Naive thymus-derived CD4-positive, alpha-beta T cell (primary cell): Measurements from ENCODE around the gene RAD51B. TPM values are rescaled to one million over a fixed set of nuclear protein-coding genes. Genes with fewer than 3 reads are reported as not detected.

ENCODE experiments used
- ATAC-seq: fragments of 150-1000 bp; cut with Tn5 transposase; 2 replicates; pipeline ENCODE4 v1.10.0; 2021; ENCODE audit warnings: mild to moderate bottlenecking, moderate library complexity
- CTCF ChIA-PET: fragments of 350-600 bp; sonication (Branson Sonifier 250); formaldehyde crosslinking; loops from one replicate; lab custom pipeline; 2021; ENCODE audit warnings: antibody characterized with exemption; lab: Charles Lee
- POLR2A ChIA-PET: fragments of 350-600 bp; sonication (Branson Sonifier 250); formaldehyde crosslinking; loops from one replicate; lab custom pipeline; 2021; ENCODE audit warnings: antibody characterized with exemption, inconsistent platforms; lab: Charles Lee
- DNase-seq, 9 donors: peaks; one replicate each; pipeline versions ENCODE4 v3.0.0 to v3.0.0-alpha.2; 2020 to 2022; ENCODE audit warnings: mixed read lengths in 1 of 9
- H3K27ac ChIP-seq: one replicate; pipeline ENCODE4 v1.7.0; 2013; ENCODE audit warnings: mild to moderate bottlenecking, low read depth, low read length, moderate library complexity
- H3K27me3 ChIP-seq, 2 donors: one replicate each; pipeline ENCODE4 v1.7.0; 2013; ENCODE audit warnings: low read length in 2 of 2, mild to moderate bottlenecking in 2 of 2, moderate library complexity in 2 of 2; ENCODE audit not compliant: control insufficient read depth in 2 of 2, insufficient read depth in 2 of 2
- H3K36me3 ChIP-seq, 3 experiments: 1 replicate in 2 of 3; 2 replicates in 1 of 3; pipeline ENCODE4 v1.7.0; 2013; ENCODE audit warnings: low read length in 3 of 3, mild to moderate bottlenecking in 3 of 3, moderate library complexity in 1 of 3; ENCODE audit not compliant: insufficient read depth in 3 of 3, control insufficient read depth in 2 of 3
- H3K4me1 ChIP-seq, 2 donors: one replicate each; pipeline ENCODE4 v1.7.0; 2013; ENCODE audit warnings: low read length in 2 of 2, mild to moderate bottlenecking in 2 of 2, moderate library complexity in 1 of 2; ENCODE audit not compliant: control insufficient read depth in 2 of 2, insufficient read depth in 2 of 2
- H3K4me3 ChIP-seq: 2 replicates; pipeline ENCODE4 v1.7.0; 2013; ENCODE audit warnings: mild to moderate bottlenecking, low read length
- H3K9me3 ChIP-seq, 3 experiments: 1 replicate in 2 of 3; 2 replicates in 1 of 3; pipeline ENCODE4 v1.7.0; 2013; ENCODE audit warnings: low read length in 3 of 3; ENCODE audit not compliant: control insufficient read depth in 2 of 3
- H3K27ac Mint-ChIP-seq, 9 donors: one replicate each; pipeline ENCODE4 v1.8.0; 2020 to 2022; ENCODE audit warnings: mixed read lengths in 9 of 9, mild to moderate bottlenecking in 8 of 9, moderate library complexity in 5 of 9, inconsistent platforms in 2 of 9
- H3K27me3 Mint-ChIP-seq, 5 donors: one replicate each; pipeline ENCODE4 v1.8.0; 2021 to 2022; ENCODE audit warnings: mixed read lengths in 5 of 5, mild to moderate bottlenecking in 1 of 5
- H3K36me3 Mint-ChIP-seq, 5 donors: one replicate each; pipeline ENCODE4 v1.8.0; 2020 to 2022; ENCODE audit warnings: mixed read lengths in 5 of 5, mild to moderate bottlenecking in 3 of 5, inconsistent platforms in 1 of 5
- H3K4me1 Mint-ChIP-seq, 7 donors: one replicate each; pipeline ENCODE4 v1.8.0; 2020 to 2022; ENCODE audit warnings: mixed read lengths in 7 of 7, mild to moderate bottlenecking in 3 of 7, inconsistent platforms in 1 of 7
- H3K4me3 Mint-ChIP-seq, 10 donors: one replicate each; pipeline ENCODE4 v1.8.0; 2020 to 2022; ENCODE audit warnings: mild to moderate bottlenecking in 10 of 10, mixed read lengths in 10 of 10, moderate library complexity in 6 of 10, inconsistent platforms in 2 of 10
- H3K9me3 Mint-ChIP-seq, 11 donors: one replicate each; pipeline ENCODE4 v1.8.0; 2020 to 2022; ENCODE audit warnings: mixed read lengths in 11 of 11, mild to moderate bottlenecking in 4 of 11, inconsistent platforms in 1 of 11, moderate library complexity in 1 of 11
- intact Hi-C, 2 donors: fragments of 100-400 bp; cut with micrococcal nuclease; formaldehyde crosslinking; loops; one replicate each; pipeline ENCODE4 v1.15.1; 2023
- polyA plus RNA-seq, 2 donors: library from polyadenylated mRNA; unstranded; fragments of 300-500 nt; fragmentation: Illumina TruSeq; gene quantifications; one replicate each; pipeline ENCODE4 v1.2.3, GENCODE V29; 2021
- total RNA-seq, 6 experiments: library from RNA in 5 of 6; stranded (reverse) in 5 of 6; gene quantifications; 1 replicate in 5 of 6; 2 replicates in 1 of 6; pipeline ENCODE4 v1.2.3 and lab custom pipeline; 2021 to 2026

Gene RAD51B
- total and polyA plus RNA-seq, 7 experiments from 2014 or later: 15.0 to 42.2 (median 28.8) TPM

GRCh38 chr14:67850066-67850830 lies 30.7 kb downstream of the RAD51B start:
- H3K4me3 Mint-ChIP-seq: no peak overlapping the region
- no peak for ATAC-seq
- POLR2A ChIA-PET: no interaction called here
- Histone ChIP-seq H3K9me3 (peaks cover 0 to 9% (median 0%) of the 10 kb centered on the region in 3 experiments), H3K4me1 (no peaks in the 10 kb centered on the region), H3K4me3 (no peak overlapping the region), H3K27ac (no peak overlapping the region), H3K36me3 (peaks cover 0 to 6% (median 0%) of the 10 kb centered on the region in 3 experiments), H3K27me3 (no peaks in the 10 kb centered on the region)
- H3K36me3 Mint-ChIP-seq: peaks cover 14 to 53% (median 37%) of the 10 kb centered on the region in 5 donors
- H3K9me3 Mint-ChIP-seq: peaks cover 2 to 34% (median 13%) of the 10 kb centered on the region in 11 donors
- H3K27ac Mint-ChIP-seq: no peak overlapping the region
- intact Hi-C loops: no loop called here
- CTCF ChIA-PET: no interaction called here
- no peaks in the 10 kb centered on the region for H3K27me3 Mint-ChIP-seq
- DNase-seq: no peak
- peaks cover 0 to 11% (median 4%) of the 10 kb centered on the region in 7 donors for H3K4me1 Mint-ChIP-seq

- H3K4me1 ChIP-seq: peaks cover 0 to 8% of the 10 kb centered on the region in 2 donors
- H3K27ac Mint-ChIP-seq: no peak overlapping the region
- no peaks in the 10 kb centered on the region for H3K36me3 ChIP-seq
- peaks cover 0 to 15% (median 4%) of the 10 kb centered on the region in 7 donors for H3K4me1 Mint-ChIP-seq
- H3K9me3 Mint-ChIP-seq: peaks cover 2 to 27% (median 11%) of the 10 kb centered on the region in 11 donors
- peaks cover 14 to 44% (median 31%) of the 10 kb centered on the region in 5 donors for H3K36me3 Mint-ChIP-seq
- peaks cover 0 to 5% (median 0%) of the 10 kb centered on the region in 3 experiments for H3K9me3 ChIP-seq
- POLR2A ChIA-PET: no interaction called here
- CTCF ChIA-PET: no interaction called here
- H3K4me3 ChIP-seq: no peak overlapping the region
- intact Hi-C loops: no loop called here
- H3K27ac ChIP-seq: no peak overlapping the region
- no peak overlapping the region for H3K4me3 Mint-ChIP-seq
- no peak for DNase-seq
- H3K27me3 ChIP-seq: no peaks in the 10 kb centered on the region
- no peak for ATAC-seq
- no peaks in the 10 kb centered on the region for H3K27me3 Mint-ChIP-seq
Observed at GRCh38 chr14:67851785-67852410, 32.3 kb downstream of the RAD51B start.

- ChIA-PET CTCF (no interaction called here), POLR2A (no interaction called here)
- Mint-ChIP-seq H3K4me3 (peak overlapping the region in 1 of 10 donors; percentile 43), H3K36me3 (peaks cover 5 to 34% (median 23%) of the 10 kb centered on the region in 5 donors), H3K27ac (no peak overlapping the region), H3K4me1 (peaks cover 0 to 15% (median 4%) of the 10 kb centered on the region in 7 donors), H3K27me3 (no peaks in the 10 kb centered on the region), H3K9me3 (peaks cover 2 to 16% (median 6%) of the 10 kb centered on the region in 11 donors)
- intact Hi-C loops: no loop called here
- DNase-seq: no peak
- H3K4me3 ChIP-seq: no peak overlapping the region
- no peaks in the 10 kb centered on the region for H3K36me3 ChIP-seq
- H3K27me3 ChIP-seq: no peaks in the 10 kb centered on the region
- no peak overlapping the region for H3K27ac ChIP-seq
- peaks cover 0 to 8% of the 10 kb centered on the region in 2 donors for H3K4me1 ChIP-seq
- H3K9me3 ChIP-seq: peaks cover 0 to 5% (median 0%) of the 10 kb centered on the region in 3 experiments
- ATAC-seq: peak; percentile 87
Observed at GRCh38 chr14:67852926-67853604, 33.5 kb downstream of the RAD51B start.

- H3K4me1 Mint-ChIP-seq: peaks cover 0 to 15% (median 4%) of the 10 kb centered on the region in 7 donors
- H3K27me3 Mint-ChIP-seq: no peaks in the 10 kb centered on the region
- peaks cover 0 to 27% (median 19%) of the 10 kb centered on the region in 5 donors for H3K36me3 Mint-ChIP-seq
- intact Hi-C loops: no loop called here
- Histone ChIP-seq H3K27me3 (no peaks in the 10 kb centered on the region), H3K36me3 (no peaks in the 10 kb centered on the region), H3K27ac (no peak overlapping the region), H3K4me3 (no peak overlapping the region), H3K9me3 (no peaks in the 10 kb centered on the region), H3K4me1 (peaks cover 0 to 8% of the 10 kb centered on the region in 2 donors)
- CTCF ChIA-PET: no interaction called here
- POLR2A ChIA-PET: no interaction called here
- no peak overlapping the region for H3K27ac Mint-ChIP-seq
- H3K4me3 Mint-ChIP-seq: peak overlapping the region in 1 of 10 donors; percentile 43
- ATAC-seq (peak; percentile 80), DNase-seq (no peak)
- H3K9me3 Mint-ChIP-seq: peaks cover 0 to 9% (median 3%) of the 10 kb centered on the region in 11 donors
Observed at GRCh38 chr14:67853715-67854114, 34.1 kb downstream of the RAD51B start.

- Histone ChIP-seq H3K4me1 (peaks cover 0 to 8% of the 10 kb centered on the region in 2 donors), H3K27ac (no peak overlapping the region), H3K4me3 (no peak overlapping the region), H3K36me3 (no peaks in the 10 kb centered on the region), H3K9me3 (no peaks in the 10 kb centered on the region), H3K27me3 (no peaks in the 10 kb centered on the region)
- ChIA-PET POLR2A (no interaction called here), CTCF (no interaction called here)
- Mint-ChIP-seq H3K4me1 (peaks cover 0 to 9% (median 0%) of the 10 kb centered on the region in 7 donors), H3K36me3 (peaks cover 0 to 16% (median 0%) of the 10 kb centered on the region in 5 donors), H3K27me3 (no peaks in the 10 kb centered on the region), H3K4me3 (peak overlapping the region in 1 of 10 donors; percentile 37), H3K27ac (no peak overlapping the region), H3K9me3 (no peaks in the 10 kb centered on the region)
- ATAC-seq (no peak), DNase-seq (no peak)
- intact Hi-C loops: no loop called here
Observed at GRCh38 chr14:67856827-67857226, 37.2 kb downstream of the RAD51B start.

- ChIA-PET CTCF (interaction anchor here (0.7 kb wide), 1 partner anchor 11 kb away, joined by 3 read pairs; no protein-coding TSS in a partner anchor), POLR2A (no interaction called here)
- no peaks in the 10 kb centered on the region for H3K27me3 ChIP-seq
- Mint-ChIP-seq H3K4me3 (peak overlapping the region in 1 of 10 donors; percentile 33), H3K27ac (no peak overlapping the region), H3K27me3 (no peaks in the 10 kb centered on the region), H3K4me1 (peaks cover 0 to 9% (median 0%) of the 10 kb centered on the region in 7 donors), H3K9me3 (no peaks in the 10 kb centered on the region), H3K36me3 (peaks cover 0 to 14% (median 0%) of the 10 kb centered on the region in 5 donors)
- peaks cover 0 to 8% of the 10 kb centered on the region in 2 donors for H3K4me1 ChIP-seq
- H3K27ac ChIP-seq: no peak overlapping the region
- no peak overlapping the region for H3K4me3 ChIP-seq
- no peak for ATAC-seq
- H3K9me3 ChIP-seq: no peaks in the 10 kb centered on the region
- DNase-seq: no peak
- intact Hi-C loops: no loop called here
- H3K36me3 ChIP-seq: no peaks in the 10 kb centered on the region
Observed at GRCh38 chr14:67857778-67858350, 38.3 kb downstream of the RAD51B start.
